Naive thymus-derived CD4-positive, alpha-beta T cell (primary cell): ENCODE data around the gene PSMC5. TPM values are rescaled to one million over a fixed set of nuclear protein-coding genes. Genes with fewer than 3 reads are reported as not detected.
"Not testable (repeated sequence)": the region's sequence is repeated elsewhere in the genome, so short reads cannot be mapped to it uniquely, and the experiment has no call there.

Source experiments
- ATAC-seq: fragments of 150-1000 bp; cut with Tn5 transposase; 2 replicates; pipeline ENCODE4 v1.10.0; 2021; ENCODE audit warnings: mild to moderate bottlenecking, moderate library complexity
- CTCF ChIA-PET: fragments of 350-600 bp; sonication (Branson Sonifier 250); formaldehyde crosslinking; loops from one replicate; lab custom pipeline; 2021; ENCODE audit warnings: antibody characterized with exemption; lab: Charles Lee
- POLR2A ChIA-PET: fragments of 350-600 bp; sonication (Branson Sonifier 250); formaldehyde crosslinking; loops from one replicate; lab custom pipeline; 2021; ENCODE audit warnings: antibody characterized with exemption, inconsistent platforms; lab: Charles Lee
- DNase-seq, 9 donors: peaks; one replicate each; pipeline versions ENCODE4 v3.0.0 to v3.0.0-alpha.2; 2020 to 2022; ENCODE audit warnings: mixed read lengths in 1 of 9
- H3K27ac ChIP-seq: one replicate; pipeline ENCODE4 v1.7.0; 2013; ENCODE audit warnings: mild to moderate bottlenecking, low read depth, low read length, moderate library complexity
- H3K27me3 ChIP-seq, 2 donors: one replicate each; pipeline ENCODE4 v1.7.0; 2013; ENCODE audit warnings: low read length in 2 of 2, mild to moderate bottlenecking in 2 of 2, moderate library complexity in 2 of 2; ENCODE audit not compliant: control insufficient read depth in 2 of 2, insufficient read depth in 2 of 2
- H3K36me3 ChIP-seq, 3 experiments: 1 replicate in 2 of 3; 2 replicates in 1 of 3; pipeline ENCODE4 v1.7.0; 2013; ENCODE audit warnings: low read length in 3 of 3, mild to moderate bottlenecking in 3 of 3, moderate library complexity in 1 of 3; ENCODE audit not compliant: insufficient read depth in 3 of 3, control insufficient read depth in 2 of 3
- H3K4me1 ChIP-seq, 2 donors: one replicate each; pipeline ENCODE4 v1.7.0; 2013; ENCODE audit warnings: low read length in 2 of 2, mild to moderate bottlenecking in 2 of 2, moderate library complexity in 1 of 2; ENCODE audit not compliant: control insufficient read depth in 2 of 2, insufficient read depth in 2 of 2
- H3K4me3 ChIP-seq: 2 replicates; pipeline ENCODE4 v1.7.0; 2013; ENCODE audit warnings: mild to moderate bottlenecking, low read length
- H3K9me3 ChIP-seq, 3 experiments: 1 replicate in 2 of 3; 2 replicates in 1 of 3; pipeline ENCODE4 v1.7.0; 2013; ENCODE audit warnings: low read length in 3 of 3; ENCODE audit not compliant: control insufficient read depth in 2 of 3
- H3K27ac Mint-ChIP-seq, 9 donors: one replicate each; pipeline ENCODE4 v1.8.0; 2020 to 2022; ENCODE audit warnings: mixed read lengths in 9 of 9, mild to moderate bottlenecking in 8 of 9, moderate library complexity in 5 of 9, inconsistent platforms in 2 of 9
- H3K27me3 Mint-ChIP-seq, 5 donors: one replicate each; pipeline ENCODE4 v1.8.0; 2021 to 2022; ENCODE audit warnings: mixed read lengths in 5 of 5, mild to moderate bottlenecking in 1 of 5
- H3K36me3 Mint-ChIP-seq, 5 donors: one replicate each; pipeline ENCODE4 v1.8.0; 2020 to 2022; ENCODE audit warnings: mixed read lengths in 5 of 5, mild to moderate bottlenecking in 3 of 5, inconsistent platforms in 1 of 5
- H3K4me1 Mint-ChIP-seq, 7 donors: one replicate each; pipeline ENCODE4 v1.8.0; 2020 to 2022; ENCODE audit warnings: mixed read lengths in 7 of 7, mild to moderate bottlenecking in 3 of 7, inconsistent platforms in 1 of 7
- H3K4me3 Mint-ChIP-seq, 10 donors: one replicate each; pipeline ENCODE4 v1.8.0; 2020 to 2022; ENCODE audit warnings: mild to moderate bottlenecking in 10 of 10, mixed read lengths in 10 of 10, moderate library complexity in 6 of 10, inconsistent platforms in 2 of 10
- H3K9me3 Mint-ChIP-seq, 11 donors: one replicate each; pipeline ENCODE4 v1.8.0; 2020 to 2022; ENCODE audit warnings: mixed read lengths in 11 of 11, mild to moderate bottlenecking in 4 of 11, inconsistent platforms in 1 of 11, moderate library complexity in 1 of 11
- intact Hi-C, 2 donors: fragments of 100-400 bp; cut with micrococcal nuclease; formaldehyde crosslinking; loops; one replicate each; pipeline ENCODE4 v1.15.1; 2023
- polyA plus RNA-seq, 2 donors: library from polyadenylated mRNA; unstranded; fragments of 300-500 nt; fragmentation: Illumina TruSeq; gene quantifications; one replicate each; pipeline ENCODE4 v1.2.3, GENCODE V29; 2021
- total RNA-seq, 6 experiments: library from RNA in 5 of 6; stranded (reverse) in 5 of 6; gene quantifications; 1 replicate in 5 of 6; 2 replicates in 1 of 6; pipeline ENCODE4 v1.2.3 and lab custom pipeline; 2021 to 2026

The PSMC5 gene
- total and polyA plus RNA-seq, 7 experiments from 2014 or later = 68.4 to 162 (median 107) TPM

- Mint-ChIP-seq H3K27ac (peak overlapping the region; percentile 84 to 95 (median 91)), H3K36me3 (peaks cover 0 to 3% (median 0%) of the 10 kb centered on the region in 5 donors), H3K27me3 (no peaks in the 10 kb centered on the region), H3K4me1 (peaks cover 24 to 48% (median 43%) of the 10 kb centered on the region in 7 donors), H3K9me3 (no peaks in the 10 kb centered on the region), H3K4me3 (peak overlapping the region; percentile 92 to 98 (median 95))
- Histone ChIP-seq H3K36me3 (peaks cover 0 to 15% (median 0%) of the 10 kb centered on the region in 3 experiments), H3K9me3 (no peaks in the 10 kb centered on the region), H3K27me3 (no peaks in the 10 kb centered on the region), H3K27ac (peak overlapping the region; percentile 96), H3K4me3 (peak overlapping the region; percentile 87), H3K4me1 (peaks cover 34 to 36% of the 10 kb centered on the region in 2 donors)
- DNase-seq (peak in 1 of 9 donors; percentile 24), ATAC-seq (peak; percentile 13)
- ChIA-PET CTCF (interaction anchor here (0.8 kb wide), 1 partner anchor 140 kb away, joined by 3 read pairs; no protein-coding TSS in a partner anchor), POLR2A (interaction anchor here (0.6 to 13.5 kb wide), 10 partner anchors 14 to 307 kb away, joined by 3 to 204 read pairs (median 5); partner anchors contain the start of genes CCDC47, DDX42, FTSJ3 and LIMD2)
- intact Hi-C loops = loop anchor here (1.0 to 10.0 kb wide), 7 partner anchors 142 to 820 kb away; partner anchors contain the start of genes CYB561 (in 1 of the 2), DCAF7 (in 1 of the 2), LIMD2 (in 1 of the 2) and SMURF2 (in 1 of the 2)
Observed at GRCh38 chr17:63842173-63842539, 14.9 kb downstream of the PSMC5 start.

- Histone ChIP-seq H3K27me3 (no peaks in the 10 kb centered on the region), H3K36me3 (peaks cover 0 to 9% (median 0%) of the 10 kb centered on the region in 3 experiments), H3K4me3 (peak within 1 kb of the TSS; percentile 87), H3K4me1 (peaks cover 34 to 36% of the 10 kb centered on the region in 2 donors), H3K27ac (peak within 1 kb of the TSS; percentile 96), H3K9me3 (no peaks in the 10 kb centered on the region)
- Mint-ChIP-seq H3K4me3 (peak within 1 kb of the TSS; percentile 92 to 98 (median 95)), H3K36me3 (peaks cover 0 to 3% (median 0%) of the 10 kb centered on the region in 5 donors), H3K27me3 (no peaks in the 10 kb centered on the region), H3K9me3 (no peaks in the 10 kb centered on the region), H3K4me1 (peaks cover 27 to 52% (median 44%) of the 10 kb centered on the region in 7 donors), H3K27ac (peak within 1 kb of the TSS; percentile 87 to 95 (median 92))
- ChIA-PET POLR2A (interaction anchor here (0.6 to 13.5 kb wide), 17 partner anchors 12 to 303 kb away, joined by 3 to 204 read pairs (median 5); partner anchors contain the start of genes CCDC47, DDX42, FTSJ3 and ICAM2), CTCF (interaction anchor here (0.9 kb wide), 1 partner anchor 15 kb away, joined by 4 read pairs; no protein-coding TSS in a partner anchor)
- intact Hi-C loops = loop anchor here (1.0 to 10.0 kb wide), 18 partner anchors 10 to 820 kb away; partner anchors contain the start of genes CCDC47 (in 2 of the 2), CEP95 (in 2 of the 2), DCAF7 (in 2 of the 2) and DDX5 (in 2 of the 2)
- DNase-seq (peak; percentile 94 to 99 (median 98)), ATAC-seq (peak; percentile 96)
Observed at GRCh38 chr17:63842540-63843386, 15.5 kb downstream of the PSMC5 start, which contains the start of gene SMARCD2. Gene SMARCD2 (minus strand): TSS chr17:63842685. CDS start chr17:63842674, 11 bp downstream.

GRCh38 chr17:63843387-63843888 lies 16.2 kb downstream of the PSMC5 start:
- Histone ChIP-seq H3K27ac (peak overlapping the region; percentile 96), H3K4me3 (peak overlapping the region; percentile 87), H3K4me1 (peaks cover 33 to 38% of the 10 kb centered on the region in 2 donors)
- CTCF ChIA-PET = interaction anchor here (0.6 to 0.9 kb wide), 2 partner anchors 8 to 15 kb away, joined by 4 to 6 read pairs; no protein-coding TSS in a partner anchor
- not testable (repeated sequence) for H3K36me3 ChIP-seq, H3K36me3 Mint-ChIP-seq, H3K27me3 ChIP-seq, H3K27me3 Mint-ChIP-seq, H3K9me3 Mint-ChIP-seq, H3K9me3 ChIP-seq
- POLR2A ChIA-PET = interaction anchor here (0.6 to 13.5 kb wide), 17 partner anchors 8 to 999 kb away, joined by 3 to 204 read pairs (median 5); partner anchors contain the start of genes CCDC47, DDX42, FTSJ3 and ICAM2
- Mint-ChIP-seq H3K27ac (peak overlapping the region; percentile 83 to 95 (median 92)), H3K4me1 (peaks cover 28 to 52% (median 44%) of the 10 kb centered on the region in 7 donors), H3K4me3 (peak overlapping the region; percentile 84 to 98 (median 88))
- intact Hi-C loops = loop anchor here (1.0 to 10.0 kb wide), 17 partner anchors 11 to 819 kb away; partner anchors contain the start of genes CCDC47 (in 2 of the 2), CEP95 (in 2 of the 2), DCAF7 (in 2 of the 2) and DDX5 (in 2 of the 2)
- ATAC-seq (peak; percentile 10), DNase-seq (peak in 5 of 9 donors; percentile 31 to 60 (median 34))

DNA sequence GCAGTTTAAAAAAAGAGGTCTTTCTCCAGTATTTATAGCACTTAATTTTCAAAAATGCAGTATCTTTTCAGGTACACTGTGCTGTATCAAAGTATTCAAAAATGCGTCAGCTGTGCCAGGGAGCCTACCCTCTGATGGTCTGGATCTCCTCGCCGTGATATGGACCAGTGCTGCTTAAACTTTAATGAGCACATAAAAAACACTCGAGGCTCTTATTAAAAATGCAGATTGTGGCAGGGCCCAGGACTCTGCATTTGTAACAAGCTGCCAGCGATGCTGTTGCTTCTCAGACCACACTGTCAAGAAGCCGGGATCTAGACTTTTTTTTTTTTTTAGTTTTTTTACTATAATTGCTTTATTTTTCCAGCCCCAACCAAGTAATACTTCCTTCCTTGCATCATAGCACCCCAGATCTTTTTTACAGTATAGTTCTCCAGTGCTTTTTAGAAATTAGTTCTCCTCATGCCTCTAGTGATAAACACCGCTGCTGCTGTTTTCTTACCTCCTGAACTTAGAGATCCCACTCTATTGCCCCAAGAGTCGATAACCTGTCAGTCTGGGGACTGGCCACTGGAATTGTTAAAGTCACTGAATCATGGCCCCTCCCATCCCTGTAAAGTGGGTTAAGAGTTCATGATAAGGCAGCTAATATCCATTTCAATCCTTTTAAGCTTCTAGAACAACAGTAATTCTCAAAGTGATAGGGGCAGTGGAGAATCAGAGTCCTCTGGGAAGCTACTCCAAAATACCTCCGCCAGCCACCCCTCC lies 16.9 kb downstream of the PSMC5 start:
- H3K4me3 Mint-ChIP-seq = peak overlapping the region; percentile 84 to 98 (median 88)
- H3K4me1 ChIP-seq = peaks cover 27 to 34% of the 10 kb centered on the region in 2 donors
- peaks cover 0 to 3% (median 0%) of the 10 kb centered on the region in 3 experiments for H3K36me3 ChIP-seq
- CTCF ChIA-PET = interaction anchor here (0.6 to 0.9 kb wide), 2 partner anchors 7 to 16 kb away, joined by 4 to 6 read pairs; no protein-coding TSS in a partner anchor
- peak overlapping the region; percentile 96 for H3K27ac ChIP-seq
- intact Hi-C loops = loop anchor here (1.0 to 10.0 kb wide), 17 partner anchors 12 to 818 kb away; partner anchors contain the start of genes CCDC47 (in 2 of the 2), CEP95 (in 2 of the 2), DCAF7 (in 2 of the 2) and DDX5 (in 2 of the 2)
- H3K27ac Mint-ChIP-seq = peak overlapping the region; percentile 83 to 95 (median 92)
- H3K4me1 Mint-ChIP-seq = peaks cover 30 to 50% (median 44%) of the 10 kb centered on the region in 7 donors
- H3K36me3 Mint-ChIP-seq = peaks cover 0 to 9% (median 0%) of the 10 kb centered on the region in 5 donors
- peaks cover 0 to 5% (median 0%) of the 10 kb centered on the region in 11 donors for H3K9me3 Mint-ChIP-seq
- ATAC-seq (no peak), DNase-seq (no peak)
- no peaks in the 10 kb centered on the region for H3K9me3 ChIP-seq
- H3K4me3 ChIP-seq = peak overlapping the region; percentile 87
- H3K27me3 Mint-ChIP-seq = no peaks in the 10 kb centered on the region
- H3K27me3 ChIP-seq = no peaks in the 10 kb centered on the region
- POLR2A ChIA-PET = interaction anchor here (0.6 to 13.5 kb wide), 14 partner anchors 9 to 1000 kb away, joined by 3 to 204 read pairs (median 6); partner anchors contain the start of genes CCDC47, DDX42, FTSJ3 and ICAM2

DNA sequence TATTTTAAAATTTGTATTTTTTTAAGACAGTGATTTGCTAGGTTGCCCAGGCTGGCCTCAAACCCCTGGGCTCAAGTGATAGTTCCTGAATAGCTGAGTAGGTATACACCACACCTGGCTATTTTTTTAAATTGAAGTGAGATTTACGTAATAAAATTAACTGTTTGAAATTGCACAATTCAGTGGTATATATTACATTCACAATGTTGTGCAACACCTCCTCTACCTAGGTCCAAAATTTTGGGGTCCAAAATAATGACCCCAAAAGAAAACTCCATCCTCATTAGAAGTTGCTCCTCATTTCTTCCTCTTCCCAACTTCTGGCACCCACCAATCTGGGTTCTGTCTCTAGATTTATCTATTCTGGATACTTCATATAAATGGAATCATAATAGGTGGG lies 18.3 kb downstream of the PSMC5 start:
- peak overlapping the region in 1 of 10 donors; percentile 1 for H3K4me3 Mint-ChIP-seq
- Histone ChIP-seq H3K27ac (no peak overlapping the region), H3K4me3 (no peak overlapping the region), H3K27me3 (no peaks in the 10 kb centered on the region), H3K4me1 (peaks cover 15 to 22% of the 10 kb centered on the region in 2 donors), H3K9me3 (no peaks in the 10 kb centered on the region), H3K36me3 (peaks cover 0 to 3% (median 0%) of the 10 kb centered on the region in 3 experiments)
- H3K36me3 Mint-ChIP-seq = peaks cover 0 to 10% (median 0%) of the 10 kb centered on the region in 5 donors
- intact Hi-C loops = loop anchor here (5.0 to 10.0 kb wide), 2 partner anchors 241 to 418 kb away; partner anchors contain the start of gene TACO1 (in 1 of the 2)
- H3K4me1 Mint-ChIP-seq = peaks cover 28 to 43% (median 41%) of the 10 kb centered on the region in 7 donors
- peak overlapping the region in 5 of 9 donors; percentile 2 to 71 (median 37) for H3K27ac Mint-ChIP-seq
- ATAC-seq = no peak
- no peak for DNase-seq
- CTCF ChIA-PET = interaction anchor here (0.7 kb wide), 1 partner anchor 55 kb away, joined by 4 read pairs; no protein-coding TSS in a partner anchor
- POLR2A ChIA-PET = interaction anchor here (1.0 to 13.5 kb wide), 3 partner anchors 17 to 103 kb away, joined by 3 to 204 read pairs (median 6); partner anchors contain the start of genes CCDC47, DDX42, FTSJ3 and PSMC5
- H3K27me3 Mint-ChIP-seq = peaks cover 0 to 5% (median 0%) of the 10 kb centered on the region in 5 donors
- peaks cover 0 to 5% (median 0%) of the 10 kb centered on the region in 11 donors for H3K9me3 Mint-ChIP-seq
